ENCODE results near the gene ERICH4. TPM values are rescaled to one million over a fixed set of nuclear protein-coding genes. Genes with fewer than 3 reads are reported as not detected.

ERICH4 gene
- total and polyA plus RNA-seq, 9 of the 15 experiments (the other 6 are each of a cell fraction or from before 2014, with no cell fraction given) = not detected

- TF ChIP-seq E4F1 (CRISPR knock-in tag; IDR thresholded peaks at IDR 0.05; ENCODE audit: borderline replicate concordance) (no peak), CREB1 (IDR thresholded peaks at IDR 0.05) (no peak), CREB1 (CRISPR knock-in tag; IDR thresholded peaks at IDR 0.05) (no peak)
These were observed 29.0 kb upstream of the ERICH4 start (continued) for GRCh38 chr19:41413947-41414346.

- in situ Hi-C loops (cut with MboI) = no loop called here
- H3K36me3 ChIP-seq (ENCODE audit: control insufficient read depth, insufficient read depth, low read length) = peaks cover 34% of the 10 kb centered on the region; the same call in 1 of the 3 replicates
- ChIA-PET POLR2A (no interaction called here), CTCF (ENCODE audit: low intra/inter-chr PET ratio) (no interaction called here)
- no peak overlapping the region for H3K4me3 ChIP-seq
- H3K27me3 ChIP-seq (ENCODE audit: control insufficient read depth in 2 of 2, insufficient read depth in 2 of 2, low read length in 2 of 2) = no peaks in the 10 kb centered on the region
- no peaks in the 10 kb centered on the region for H4K20me1 ChIP-seq (replicated peaks; ENCODE audit: control insufficient read depth, insufficient read depth, low read length)
- no peak overlapping the region for H2AFZ ChIP-seq (ENCODE audit: low read depth, low read length)
- intact Hi-C loops (cut with micrococcal nuclease) = no loop called here
- BruUV-seq (replicated peaks) = no TSS peak
- H3K27ac ChIP-seq (ENCODE audit: extremely low read depth, low read depth, low read length) = no peak overlapping the region
- no peaks in the 10 kb centered on the region for H3K9me1 ChIP-seq (ENCODE audit: control insufficient read depth, insufficient read depth, low read length)
- no peaks in the 10 kb centered on the region for H3K9me3 ChIP-seq (replicated peaks; ENCODE audit: control insufficient read depth, insufficient read depth, low read depth, low read length)
- DNase-seq (ENCODE audit: extremely low read depth in 1 of 4, low spot score in 3 of 4) (no peak), ATAC-seq (no peak), FAIRE-seq (no peak)
- peaks cover 7% of the 10 kb centered on the region in 2 experiments; a peak in 4 of 5 replicates for H3K4me1 ChIP-seq (replicated peaks in 1 of 2; ENCODE audit: control insufficient read depth in 2 of 2, insufficient read depth in 2 of 2, low read length in 2 of 2)
- WGBS (ENCODE audit: insufficient coverage, low coverage, missing lambda C conversion rate) = 80% methylated on average over 7 of the region's 9 CpGs
- H3K9ac ChIP-seq (ENCODE audit: insufficient read depth in 1 of 2, low read depth in 2 of 2, low read length in 2 of 2) = no peak overlapping the region
- H3K79me2 ChIP-seq (ENCODE audit: control insufficient read depth, insufficient read depth, low read length) = no peaks in the 10 kb centered on the region
- no peak for TF ChIP-seq NFE2L1 (tag; IDR thresholded peaks at IDR 0.05; ENCODE audit: borderline replicate concordance, low read depth)
- TF ChIP-seq COPS2 (conservative IDR thresholded peaks at IDR 0.05) = no peak
- TF ChIP-seq ZNF124 (CRISPR knock-in tag; IDR thresholded peaks at IDR 0.05) = no peak
- H3K4me2 ChIP-seq (ENCODE audit: insufficient read depth, low read length) = no peak overlapping the region
These were observed 28.5 kb upstream of the ERICH4 start for GRCh38 chr19:41414461-41414860.
